HFF-Myc (cell line): ENCODE results near the gene CRABP1.

Experiments used
- DNase-seq: peaks from one replicate; pipeline ENCODE4 v3.0.0-alpha.2; 2011; ENCODE audit warnings: low read depth; ENCODE audit errors: extremely low read depth
- H3K4me3 ChIP-seq: replicated peaks from 2 replicates; pipeline ENCODE4 v1.5.1; 2011; ENCODE audit warnings: low read depth, mild to moderate bottlenecking, control low read depth, low read length
- TF ChIP-seq, protein P1 (sequence below): IDR thresholded peaks from 2 replicates; pipeline ENCODE4 v1.5.1; 2012; ENCODE audit warnings: mild to moderate bottlenecking, low read depth, low read length, control low read depth; ENCODE audit errors: missing control alignments

The CRABP1 gene

DNA sequence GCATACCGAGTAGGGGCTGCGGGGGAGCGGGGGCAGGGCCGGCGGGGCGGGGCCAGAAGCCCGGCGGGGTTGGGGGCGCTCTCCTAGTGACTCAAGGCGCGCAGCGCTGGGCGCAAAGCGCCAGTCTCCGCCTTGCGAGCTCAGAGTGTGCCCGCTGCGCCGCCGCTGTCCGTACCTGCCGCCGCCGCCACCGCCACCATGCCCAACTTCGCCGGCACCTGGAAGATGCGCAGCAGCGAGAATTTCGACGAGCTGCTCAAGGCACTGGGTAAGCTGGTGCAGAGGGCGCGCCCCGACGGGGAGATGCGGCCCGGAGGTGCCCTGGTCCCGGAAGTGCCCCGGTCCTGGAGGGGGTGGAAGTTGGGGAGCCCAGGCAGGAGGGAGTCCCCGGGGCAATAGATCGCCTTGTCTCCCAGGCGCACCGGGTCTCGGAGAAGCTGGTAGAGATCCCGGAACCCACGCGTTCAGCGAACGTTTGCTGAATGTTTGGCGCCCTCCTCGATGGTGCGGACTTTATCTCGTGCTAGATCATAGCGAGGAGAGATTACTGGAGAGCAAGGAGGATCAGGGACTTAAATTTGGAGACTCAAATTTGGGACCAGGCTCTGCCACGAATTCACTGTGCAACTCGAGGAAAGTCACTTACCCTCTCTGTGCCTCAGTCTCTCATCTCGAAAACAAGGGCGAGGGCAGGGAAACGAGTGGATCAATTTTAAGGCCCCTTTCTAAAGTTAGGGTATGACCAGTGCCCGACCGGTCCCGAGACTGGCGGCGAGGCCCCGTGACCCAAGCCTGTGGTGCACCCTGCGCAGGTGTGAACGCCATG is at the start of gene CRABP1:
Gene CRABP1, plus strand, starts transcription at position 123 of the 826 bp plus-strand sequence. Its CDS starts 76 bp downstream, at position 199.
- H3K4me3 ChIP-seq, result no peak within 1 kb of the TSS
- DNase-seq, result no peak
- TF ChIP-seq, protein P1, sequence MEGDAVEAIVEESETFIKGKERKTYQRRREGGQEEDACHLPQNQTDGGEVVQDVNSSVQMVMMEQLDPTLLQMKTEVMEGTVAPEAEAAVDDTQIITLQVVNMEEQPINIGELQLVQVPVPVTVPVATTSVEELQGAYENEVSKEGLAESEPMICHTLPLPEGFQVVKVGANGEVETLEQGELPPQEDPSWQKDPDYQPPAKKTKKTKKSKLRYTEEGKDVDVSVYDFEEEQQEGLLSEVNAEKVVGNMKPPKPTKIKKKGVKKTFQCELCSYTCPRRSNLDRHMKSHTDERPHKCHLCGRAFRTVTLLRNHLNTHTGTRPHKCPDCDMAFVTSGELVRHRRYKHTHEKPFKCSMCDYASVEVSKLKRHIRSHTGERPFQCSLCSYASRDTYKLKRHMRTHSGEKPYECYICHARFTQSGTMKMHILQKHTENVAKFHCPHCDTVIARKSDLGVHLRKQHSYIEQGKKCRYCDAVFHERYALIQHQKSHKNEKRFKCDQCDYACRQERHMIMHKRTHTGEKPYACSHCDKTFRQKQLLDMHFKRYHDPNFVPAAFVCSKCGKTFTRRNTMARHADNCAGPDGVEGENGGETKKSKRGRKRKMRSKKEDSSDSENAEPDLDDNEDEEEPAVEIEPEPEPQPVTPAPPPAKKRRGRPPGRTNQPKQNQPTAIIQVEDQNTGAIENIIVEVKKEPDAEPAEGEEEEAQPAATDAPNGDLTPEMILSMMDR, result no peak

DNA sequence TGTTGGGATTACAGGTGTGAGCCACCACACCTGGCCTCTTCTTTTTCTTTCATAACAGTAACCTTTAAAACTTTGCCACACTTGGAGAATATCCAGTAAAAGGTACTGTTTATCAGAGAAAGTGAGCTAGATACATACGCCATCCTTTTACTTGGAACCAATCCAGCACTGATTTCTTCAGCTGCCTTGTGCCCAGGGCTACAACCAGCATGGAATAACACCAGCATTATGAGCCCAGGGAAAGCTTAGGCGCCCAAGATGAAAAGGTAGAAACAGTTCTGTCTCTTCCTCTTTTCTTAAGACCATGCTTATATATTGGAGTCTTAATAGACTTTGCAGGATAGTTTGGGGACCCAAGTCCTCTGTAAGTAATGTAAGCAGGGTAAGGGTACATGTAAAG is 49.1 kb upstream of the CRABP1 start:
- H3K4me3 ChIP-seq, result no peak overlapping the region
- TF ChIP-seq, protein P1, result no peak
- no peak for DNase-seq

DNA sequence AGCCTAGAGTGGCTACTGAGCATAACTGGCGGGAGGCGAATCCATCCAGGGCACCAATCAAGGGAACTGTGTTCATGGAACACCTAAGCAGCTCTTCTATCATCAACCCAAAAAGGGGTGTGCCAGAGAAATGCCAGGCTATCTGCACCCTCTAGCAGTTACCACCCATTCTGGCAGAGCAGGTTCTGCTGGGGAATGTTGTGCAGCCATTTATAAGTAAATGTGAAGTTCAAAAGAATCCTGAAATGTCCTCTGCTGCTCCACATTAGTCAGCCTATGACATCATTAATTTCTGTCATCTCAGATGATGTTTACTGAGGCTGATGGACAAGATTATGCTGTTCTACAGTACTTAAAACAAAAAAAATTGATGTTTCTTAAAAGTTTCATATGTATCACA is 48.5 kb upstream of the CRABP1 start:
- TF ChIP-seq, protein P1, result no peak
- DNase-seq, result no peak
- no peak overlapping the region for H3K4me3 ChIP-seq

DNA sequence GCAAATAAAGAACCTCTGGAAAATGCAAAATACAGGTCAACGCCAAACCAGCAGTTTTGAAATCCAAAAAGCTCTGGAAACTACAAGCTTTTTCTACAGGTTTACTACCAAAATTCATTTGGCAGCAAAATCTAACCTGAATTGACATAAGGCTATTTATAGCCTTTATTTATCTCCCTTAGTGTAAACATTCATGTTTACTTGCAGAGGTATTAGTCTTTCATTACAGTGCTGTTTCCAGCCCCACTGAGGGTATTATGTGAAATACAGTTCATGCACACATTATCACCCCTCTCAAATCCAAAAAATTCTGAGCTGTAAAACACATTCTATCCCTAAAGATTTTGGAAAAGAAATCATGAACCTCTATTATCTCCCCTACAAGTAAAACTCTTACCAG is 47.9 kb upstream of the CRABP1 start:
- DNase-seq, result no peak
- no peak overlapping the region for H3K4me3 ChIP-seq
- TF ChIP-seq, protein P1, result no peak

DNA sequence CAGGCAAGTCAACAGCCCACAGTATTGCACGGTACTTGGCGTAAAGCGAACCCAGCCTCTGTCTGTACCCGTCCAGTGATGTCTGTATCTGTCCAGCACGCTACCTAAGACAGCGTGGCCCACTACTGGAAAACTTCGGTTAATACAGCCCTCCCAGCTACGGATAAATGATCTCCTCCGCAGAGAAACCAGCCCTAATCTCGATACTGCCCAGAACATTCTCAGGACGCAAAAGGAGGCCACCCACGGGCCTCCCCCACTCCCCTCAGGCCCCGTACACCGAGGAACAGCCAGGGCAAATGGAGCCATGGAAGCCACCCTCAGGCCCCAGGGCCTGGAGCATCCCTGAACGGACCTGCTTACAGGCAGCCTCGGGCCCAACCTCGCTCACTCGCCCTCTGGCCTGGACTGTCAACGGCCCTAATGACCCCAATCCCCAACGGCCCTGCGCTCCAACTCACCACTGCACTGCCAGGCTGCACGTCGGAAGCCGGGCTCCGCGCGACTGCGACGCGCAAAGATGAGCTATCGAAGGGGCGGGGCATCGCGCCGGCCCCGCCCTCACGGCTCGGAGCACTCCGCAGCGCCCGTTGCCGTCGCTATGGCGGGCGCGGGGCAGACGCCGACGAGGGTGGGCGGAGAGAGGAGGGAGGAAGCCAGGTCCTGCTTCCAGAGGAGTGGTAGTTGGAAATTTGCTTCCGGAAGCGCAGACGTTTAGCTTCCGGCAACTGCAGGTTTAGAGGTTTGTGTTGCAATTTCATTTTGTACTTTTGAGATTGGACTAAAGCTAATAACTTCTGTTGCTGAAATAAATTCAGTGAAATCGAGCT is 40.8 kb upstream of the CRABP1 start, which contains the start of gene SKIC8:
Gene SKIC8, minus strand, starts transcription at position 509 of the 830 bp plus-strand sequence. CDS start 3,923 bp downstream, outside the sequence.
- TF ChIP-seq, protein P1, result no peak
- H3K4me3 ChIP-seq, result peak within 1 kb of the TSS; percentile 98

DNA sequence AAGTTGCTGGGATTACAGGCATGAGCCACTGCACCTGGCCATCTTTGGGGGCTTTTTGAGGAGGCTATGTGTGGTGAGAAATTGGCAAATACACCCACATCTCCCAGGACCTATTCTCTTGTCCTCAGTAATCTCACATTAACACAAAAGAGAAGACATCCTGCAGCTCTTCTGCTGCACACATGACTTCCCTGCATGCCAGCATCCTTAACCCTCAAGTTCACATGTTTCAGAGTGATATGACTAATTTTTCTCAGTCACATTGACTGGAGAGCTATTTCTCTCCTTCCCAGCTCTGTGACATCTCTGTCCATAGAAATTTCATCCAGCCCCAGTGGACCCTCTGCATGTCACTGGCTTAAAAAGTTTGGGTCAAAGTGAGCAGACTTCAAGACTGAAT is 38.8 kb upstream of the CRABP1 start:
- no peak for DNase-seq
- TF ChIP-seq, protein P1, result no peak
- H3K4me3 ChIP-seq, result no peak overlapping the region

More for the DNA sequence above, 40.8 kb upstream of the CRABP1 start, which contains the start of gene SKIC8:
- peak; percentile 58 for DNase-seq
